Measurements from ENCODE around the gene TCF7.

The TCF7 gene

GRCh38 chr5:134113902-134114875 lies at the start of gene TCF7:
Gene TCF7, plus strand, starts transcription at chr5:134114681. Its CDS starts 226 bp downstream, at chr5:134114907.
- DNase-seq (ENCODE audit: low spot score): peak; percentile 83

DNA sequence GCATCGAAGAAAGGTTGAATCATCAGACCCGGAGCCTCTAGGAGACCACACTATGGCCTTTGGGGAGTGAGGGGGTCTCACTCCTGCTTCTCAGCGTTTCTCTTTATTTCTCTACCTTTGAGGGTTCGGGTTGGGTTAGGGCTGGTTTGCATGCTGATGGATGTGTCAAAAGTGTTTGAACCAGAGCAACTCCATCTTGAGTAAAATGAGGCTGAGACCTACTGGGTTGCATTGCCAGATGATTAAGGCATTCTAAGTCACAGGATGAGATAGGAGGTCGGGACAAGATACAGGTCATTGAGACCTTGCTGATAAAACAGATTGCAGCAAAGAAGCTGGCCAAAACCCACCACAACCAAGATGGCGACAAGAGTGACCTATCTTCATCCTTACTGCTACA lies 44.9 kb upstream of the TCF7 start:
- no peak for DNase-seq (ENCODE audit: low spot score)

DNA sequence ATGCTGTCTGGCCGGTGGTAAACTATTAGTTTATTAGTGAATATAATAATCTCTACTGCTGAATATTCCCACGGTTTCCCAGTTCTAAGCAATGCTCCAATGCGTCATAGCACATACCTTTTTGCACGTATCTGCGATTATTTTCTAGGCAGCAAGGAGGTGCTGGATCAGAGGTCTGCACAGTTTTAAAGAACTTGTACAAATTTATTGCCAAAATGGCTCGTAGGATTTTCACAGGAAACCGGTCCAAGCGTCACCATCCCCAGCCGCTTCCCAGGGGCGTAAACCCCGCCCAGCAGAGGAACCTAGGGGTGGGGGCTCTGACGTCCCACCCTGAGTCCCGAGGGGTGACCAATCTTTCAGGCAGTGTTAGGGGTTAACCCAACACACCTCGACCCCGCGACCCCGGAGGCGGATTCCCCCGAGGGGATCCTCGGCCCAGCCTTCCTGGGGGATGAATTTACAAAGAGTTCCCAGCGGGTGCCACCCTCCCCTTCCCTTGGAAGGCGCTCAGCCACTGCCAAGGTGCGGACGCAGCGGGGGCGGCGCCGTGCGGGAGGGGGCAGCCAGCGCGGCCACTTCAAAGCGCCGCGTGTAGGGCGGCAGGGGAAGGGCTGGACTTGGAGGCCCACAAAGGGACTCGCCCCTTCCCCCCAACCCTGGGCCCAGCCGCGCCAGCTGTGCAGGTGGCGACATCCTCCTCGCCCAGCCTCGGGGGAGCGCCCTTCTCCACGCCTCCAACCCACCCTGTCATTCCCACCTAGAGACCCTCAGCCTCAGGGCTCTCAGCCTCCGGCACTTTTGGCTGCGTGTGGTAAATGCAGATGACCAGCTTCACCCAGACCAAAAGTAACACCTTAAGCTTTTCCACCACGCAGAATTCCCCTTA lies 43.5 kb upstream of the TCF7 start:
- no peak for DNase-seq (ENCODE audit: low spot score)

GRCh38 chr5:134071614-134072207 lies 42.8 kb upstream of the TCF7 start:
- DNase-seq (ENCODE audit: low spot score): no peak

- DNase-seq (ENCODE audit: low spot score): no peak
Observed at GRCh38 chr5:134072471-134073210, 41.8 kb upstream of the TCF7 start.

- DNase-seq (ENCODE audit: low spot score): no peak
Observed at GRCh38 chr5:134073404-134073803, 41.1 kb upstream of the TCF7 start.

DNA sequence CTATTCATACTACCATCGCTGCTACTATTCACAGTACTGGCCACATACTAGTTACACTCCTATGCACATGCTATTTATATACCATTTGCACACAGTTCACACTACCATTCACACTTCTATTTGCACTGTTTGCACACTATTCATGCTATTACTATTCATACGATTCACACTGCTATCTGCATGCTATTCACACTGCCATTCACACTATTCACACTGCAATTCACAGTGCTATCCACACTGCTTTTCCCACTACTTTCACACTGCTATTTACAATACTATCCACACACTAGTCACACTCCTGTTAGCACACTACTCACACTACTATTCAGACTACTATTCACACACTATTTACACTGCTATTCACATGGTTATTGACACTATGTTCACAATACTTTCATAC lies 39.4 kb upstream of the TCF7 start:
- DNase-seq (ENCODE audit: low spot score): no peak

DNA sequence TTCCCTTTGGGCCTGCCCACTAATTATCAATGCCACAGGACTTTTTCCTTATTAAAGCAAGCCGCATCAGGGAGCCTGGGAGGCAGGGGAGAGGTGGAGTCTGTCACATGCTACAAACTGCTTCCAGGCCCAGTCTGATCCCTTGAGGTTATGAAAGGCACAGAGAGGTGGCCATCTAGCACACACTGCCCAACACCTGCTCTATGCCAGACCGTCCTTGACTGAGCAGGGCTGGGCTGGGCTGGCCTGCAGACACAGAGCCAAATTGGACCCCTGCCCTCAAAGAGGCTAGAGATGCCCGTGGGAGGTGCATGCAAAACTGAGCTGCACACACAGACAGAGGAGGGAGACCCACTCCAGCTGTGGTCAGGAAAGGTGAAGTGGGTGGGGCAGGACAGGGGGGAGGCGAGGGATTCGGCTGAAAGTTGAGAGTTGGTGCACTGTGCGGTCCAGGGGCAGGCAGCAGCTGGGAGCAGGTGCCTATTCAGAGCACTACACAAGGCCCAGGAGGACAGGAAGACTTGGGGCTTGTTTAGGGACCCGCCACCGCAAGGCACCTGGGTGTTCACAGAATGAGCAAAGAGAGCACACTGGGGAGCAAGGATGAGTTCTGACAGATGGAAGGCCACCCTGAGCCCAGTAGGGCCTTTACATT lies 36.4 kb upstream of the TCF7 start:
- DNase-seq (ENCODE audit: low spot score): no peak

DNA sequence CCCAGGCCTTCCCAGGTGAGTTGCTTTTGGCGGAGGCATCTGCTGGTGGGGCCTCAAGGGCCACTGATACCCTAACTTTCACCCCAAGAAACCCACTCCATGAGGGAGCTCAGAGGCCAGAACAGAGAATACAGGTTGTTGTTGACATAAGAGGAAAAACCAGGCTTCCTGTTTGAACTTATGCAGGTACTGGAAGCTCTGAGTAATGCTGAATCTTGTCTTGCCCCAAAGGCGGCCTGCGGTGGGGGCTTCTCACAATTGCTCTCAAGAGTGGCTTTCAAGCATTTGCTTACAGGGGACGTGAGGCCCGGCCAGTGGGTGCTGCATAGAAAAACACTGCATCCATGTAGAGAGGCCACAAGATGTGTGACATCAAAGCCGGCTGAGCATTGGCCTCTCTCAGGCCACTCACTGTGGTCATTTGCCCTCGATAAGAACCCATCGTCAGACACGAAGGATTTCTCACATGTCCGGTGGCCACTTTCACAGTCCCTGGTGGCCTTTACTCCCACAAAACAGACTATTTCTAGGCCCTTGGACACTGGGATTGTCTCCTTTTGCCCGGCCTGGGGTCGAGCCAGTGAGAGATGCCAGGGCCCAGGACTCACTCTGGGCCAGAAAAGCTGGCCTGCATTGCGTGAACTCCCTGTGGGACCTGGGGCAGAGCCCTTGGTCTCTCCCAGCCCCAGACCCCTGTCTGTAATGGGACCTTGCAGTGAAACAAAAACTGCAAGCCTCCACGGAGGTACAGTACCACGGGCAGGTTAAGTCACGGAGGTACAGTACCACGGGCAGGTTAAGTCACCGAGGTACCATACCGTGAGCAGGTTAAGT lies 34.5 kb upstream of the TCF7 start:
- no peak for DNase-seq (ENCODE audit: low spot score)

GRCh38 chr5:134082264-134082992 lies 32.1 kb upstream of the TCF7 start:
- DNase-seq (ENCODE audit: low spot score): no peak

DNA sequence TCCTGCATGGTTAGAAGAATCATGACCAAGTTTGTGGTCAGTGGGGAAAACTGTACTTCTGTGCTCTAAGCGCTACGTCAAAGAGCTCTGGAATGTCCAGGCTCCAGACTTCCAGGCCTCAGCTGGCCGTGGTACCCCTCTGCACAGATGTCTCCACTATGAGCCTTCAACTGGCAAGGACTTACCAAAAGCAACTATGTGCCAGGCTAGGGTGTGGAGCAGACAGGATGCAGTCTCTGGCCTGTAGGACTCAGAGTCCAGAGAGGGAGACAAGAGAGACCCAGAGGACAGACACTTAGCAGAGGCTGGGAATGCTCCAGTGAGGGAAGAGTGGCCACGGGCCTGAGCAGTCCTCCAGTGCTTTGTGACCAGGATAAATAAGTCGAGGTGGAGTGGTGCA lies 31.0 kb upstream of the TCF7 start:
- no peak for DNase-seq (ENCODE audit: low spot score)

GRCh38 chr5:134084022-134084565 lies 30.4 kb upstream of the TCF7 start:
- DNase-seq (ENCODE audit: low spot score): no peak

DNA sequence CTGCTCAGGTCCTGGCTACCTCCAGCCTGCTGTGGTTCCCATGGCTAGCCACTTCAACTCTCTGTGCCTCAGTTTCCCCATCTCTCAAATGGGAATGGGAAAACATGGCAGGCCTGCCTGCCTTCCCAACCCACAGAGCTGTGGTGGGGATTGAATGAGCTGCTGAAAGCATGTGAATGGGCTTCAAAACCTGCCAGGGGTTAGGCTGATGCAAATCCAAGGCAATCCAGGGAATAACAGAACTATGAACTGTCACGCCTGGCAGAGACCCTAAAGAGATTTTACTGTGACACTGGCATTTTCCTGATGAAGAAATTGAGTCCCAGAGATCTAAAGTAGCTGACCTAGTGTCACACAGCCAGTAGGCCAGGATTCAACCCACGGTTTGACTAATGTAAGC lies 29.9 kb upstream of the TCF7 start:
- DNase-seq (ENCODE audit: low spot score): no peak

GRCh38 chr5:134085411-134085810 lies 29.1 kb upstream of the TCF7 start:
- no peak for DNase-seq (ENCODE audit: low spot score)

DNA sequence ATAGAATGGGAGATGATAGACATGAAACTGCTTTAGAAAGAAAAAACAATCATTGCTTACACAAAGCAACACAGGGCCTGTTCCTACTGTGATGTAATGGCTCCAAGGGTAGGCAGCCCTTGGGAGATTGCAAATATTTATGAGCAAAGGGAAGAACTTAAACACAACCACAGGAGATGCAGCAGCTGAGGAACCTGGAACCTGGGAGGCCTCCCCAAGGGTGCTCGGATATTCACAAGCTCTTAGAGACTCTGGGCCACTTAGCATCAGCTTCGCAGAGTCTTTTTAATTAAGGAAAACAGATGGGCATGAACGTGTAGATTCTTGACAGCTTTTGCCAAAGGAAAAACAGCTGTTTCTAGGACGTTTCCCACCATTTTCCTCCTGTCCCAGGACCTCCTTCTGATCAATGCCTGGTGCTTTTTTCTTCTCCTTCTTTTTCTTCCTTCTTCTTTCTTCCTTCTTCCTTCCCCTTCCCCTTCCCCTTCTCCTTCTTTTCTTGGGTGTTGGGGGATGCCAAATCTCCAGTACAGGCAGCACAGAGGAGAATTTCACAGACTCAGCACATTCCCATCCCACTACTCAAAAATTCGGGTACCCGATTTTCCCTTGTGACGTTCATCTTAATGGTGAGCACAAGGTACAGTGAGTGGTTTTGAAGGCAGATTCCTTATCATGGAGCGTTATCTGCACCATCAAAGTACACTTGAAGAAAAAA lies 28.1 kb upstream of the TCF7 start:
- no peak for DNase-seq (ENCODE audit: low spot score)

DNA sequence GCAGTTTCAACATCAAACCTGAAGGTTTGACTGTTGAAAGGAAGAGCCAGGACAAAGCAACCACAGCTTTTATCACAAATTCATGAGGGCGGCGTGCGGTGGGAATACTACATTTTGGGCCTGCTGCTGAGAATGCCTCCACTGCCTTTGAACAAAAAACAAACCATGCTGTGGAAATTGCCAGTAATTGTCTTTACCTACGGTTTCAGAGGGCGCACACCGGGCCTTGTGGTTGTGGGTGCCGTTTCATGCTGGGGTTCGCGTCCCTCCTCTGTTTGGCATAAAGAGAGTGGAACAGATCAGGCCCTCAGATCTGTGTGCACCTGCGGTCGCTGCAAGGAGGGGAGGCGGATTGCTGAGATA lies 27.6 kb upstream of the TCF7 start:
- no peak for DNase-seq (ENCODE audit: low spot score)

DNA sequence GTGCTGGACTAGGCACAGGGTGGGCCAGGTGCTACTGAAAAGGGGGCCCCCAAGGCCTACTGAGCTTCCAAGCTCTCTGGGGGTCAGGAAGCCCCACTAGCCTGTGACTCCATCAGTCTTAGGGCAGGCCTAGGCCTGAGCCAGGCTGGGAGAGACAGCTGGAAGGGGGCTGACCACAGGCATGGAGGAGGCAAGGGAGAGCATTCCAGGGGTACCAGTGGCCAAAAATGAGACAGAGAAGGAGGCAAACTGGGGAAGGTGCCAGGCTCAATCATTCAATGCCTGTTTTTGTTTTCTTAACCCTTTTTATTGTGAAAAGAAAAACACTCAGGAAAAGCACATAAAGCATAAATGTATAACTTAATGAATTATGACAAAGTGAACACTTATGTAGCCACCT lies 26.2 kb upstream of the TCF7 start:
- DNase-seq (ENCODE audit: low spot score): no peak

- DNase-seq (ENCODE audit: low spot score): no peak
Observed at GRCh38 chr5:134088994-134089560, 25.4 kb upstream of the TCF7 start.

All from NAMALWA (cell line).